Hematopoietic multipotent progenitor cell treated with erythropoietin and hydrocortisone succinate and interleukin-3 and kit ligand, for 17 days (in vitro differentiated cells): ENCODE measurements around the gene TELO2.

Source experiments
- DNase-seq: peaks from one replicate; pipeline ENCODE4 v3.0.0-alpha.2; 2015; ENCODE audit warnings: low spot score

Gene TELO2

DNA sequence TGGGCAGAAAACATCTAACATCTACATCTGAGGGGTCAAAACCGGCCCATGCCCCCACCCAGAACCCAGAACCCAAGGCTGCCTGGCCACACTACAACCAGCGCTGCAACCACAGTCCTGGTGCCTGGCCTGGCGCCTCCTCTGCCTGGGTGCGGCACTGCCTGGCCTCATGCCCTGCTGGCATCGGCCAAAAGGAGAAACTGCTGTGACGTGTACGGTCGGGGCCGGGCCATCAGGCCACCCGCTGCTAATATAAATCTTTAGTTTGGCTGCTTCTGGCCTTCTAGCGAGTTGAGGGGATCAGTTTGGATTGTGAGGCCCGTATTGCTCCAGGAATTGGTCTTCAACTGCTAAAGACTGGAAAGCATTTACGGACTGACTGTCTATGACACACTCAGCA is 63.1 kb downstream of the TELO2 start:
- no peak for DNase-seq

GRCh38 chr16:1557074-1557473 is 63.9 kb downstream of the TELO2 start:
- no peak for DNase-seq

DNA sequence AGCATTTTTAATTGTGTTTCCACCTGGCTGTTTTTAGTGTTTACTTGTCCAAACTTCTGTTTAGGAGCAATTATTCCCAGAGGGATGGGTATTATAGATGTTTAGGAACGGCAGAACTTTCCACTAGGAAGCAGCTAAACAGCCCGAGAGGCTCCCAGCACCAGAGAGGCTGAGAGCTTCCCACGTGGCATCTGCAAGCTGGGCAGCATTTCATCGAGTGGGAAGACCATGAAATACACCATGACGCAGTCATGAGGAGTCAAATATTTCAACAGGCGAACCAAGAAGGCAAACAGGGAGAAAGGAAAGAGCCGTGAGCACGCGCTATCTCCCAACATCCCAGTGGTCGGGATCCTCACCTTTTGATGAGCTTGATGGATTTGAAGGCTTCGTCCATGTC is 64.4 kb downstream of the TELO2 start:
- no peak for DNase-seq

GRCh38 chr16:1559446-1559975 is 66.4 kb downstream of the TELO2 start:
- no peak for DNase-seq
